HG03342 (cell line): Measurements from ENCODE around the gene TMEM236.

Source experiments
- ATAC-seq: cut with Tn5 transposase; IDR thresholded peaks from one replicate; pipeline ENCODE4 v1.9.1; 2021; ENCODE audit warnings: mild to moderate bottlenecking, moderate library complexity; ENCODE audit not compliant: unreplicated experiment

The TMEM236 gene

DNA sequence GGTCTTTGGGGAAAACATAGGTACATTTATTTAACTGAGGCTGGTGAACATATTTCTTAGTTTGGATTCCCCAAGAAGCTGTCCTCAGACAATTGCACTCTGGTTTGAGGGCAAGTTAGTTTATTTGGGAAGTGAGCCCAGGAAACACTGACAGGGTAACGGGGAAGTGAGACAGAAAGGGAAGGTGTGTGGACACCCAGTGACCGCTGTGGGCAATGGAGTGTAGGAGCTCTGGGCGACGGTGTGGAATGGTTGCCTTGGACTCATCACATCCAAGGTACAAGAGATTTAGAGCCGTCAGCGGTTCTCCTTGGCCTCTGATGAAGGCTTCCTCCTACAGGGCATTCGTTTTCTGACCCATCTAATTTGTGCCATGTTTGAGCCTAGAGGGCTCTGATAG lies 64.2 kb downstream of the TMEM236 start:
- ATAC-seq: no peak

DNA sequence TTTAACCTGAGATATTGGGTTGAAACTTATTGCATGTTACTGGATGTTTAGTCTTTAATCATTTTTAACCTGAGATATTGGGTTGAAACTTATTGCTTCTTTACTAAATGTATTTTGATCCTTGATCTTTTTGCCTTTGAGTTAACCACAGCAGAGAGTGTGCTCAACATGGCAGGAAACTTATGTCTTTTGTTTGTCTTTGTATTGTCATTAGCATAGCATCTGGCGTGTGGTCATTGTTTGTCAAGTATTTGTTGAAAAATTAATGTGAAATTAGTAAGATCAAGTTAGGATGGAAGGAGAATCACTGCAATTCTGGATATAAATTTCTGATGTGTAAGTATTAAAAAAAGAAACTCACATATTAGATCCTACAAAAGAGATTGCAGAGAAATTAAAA lies 65.3 kb downstream of the TMEM236 start:
- ATAC-seq: no peak

DNA sequence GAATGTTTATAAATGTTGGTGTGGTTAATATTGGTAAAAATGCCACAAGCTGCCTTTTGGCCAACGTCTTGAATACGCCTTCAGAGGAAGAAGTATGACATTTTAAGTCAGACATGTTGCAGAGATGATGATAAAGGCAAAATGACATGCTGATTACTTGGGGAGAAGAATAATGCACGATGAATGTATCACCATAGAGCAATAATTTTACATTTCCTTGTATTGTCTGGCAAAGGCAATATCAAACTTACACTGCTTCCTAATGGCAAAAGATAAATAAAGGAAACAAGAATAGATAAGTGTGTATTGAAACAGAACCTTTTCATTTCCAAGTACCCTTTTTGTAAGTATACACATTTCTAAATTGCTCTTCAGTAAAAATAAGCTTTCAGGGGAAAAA lies 65.8 kb downstream of the TMEM236 start:
- ATAC-seq: no peak

DNA sequence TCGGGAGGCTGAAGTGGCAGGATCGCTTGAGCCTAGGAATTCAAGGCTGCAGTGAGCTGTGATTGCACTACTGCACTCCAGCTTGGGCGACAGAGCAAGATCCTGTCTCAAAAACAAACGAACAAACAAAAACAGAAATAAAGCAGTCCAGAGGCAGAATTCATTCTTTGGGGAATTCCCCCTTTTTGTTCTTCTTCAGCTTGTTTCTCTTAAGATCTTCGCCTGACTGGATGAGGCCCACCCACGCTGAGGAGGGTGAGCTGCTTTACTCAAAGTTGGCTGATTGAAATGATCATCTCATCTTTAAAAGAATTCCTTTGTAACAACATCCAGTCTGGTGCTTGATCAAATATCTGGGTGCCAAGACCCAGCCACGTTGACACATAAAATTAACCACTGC lies 67.8 kb downstream of the TMEM236 start:
- ATAC-seq: no peak

DNA sequence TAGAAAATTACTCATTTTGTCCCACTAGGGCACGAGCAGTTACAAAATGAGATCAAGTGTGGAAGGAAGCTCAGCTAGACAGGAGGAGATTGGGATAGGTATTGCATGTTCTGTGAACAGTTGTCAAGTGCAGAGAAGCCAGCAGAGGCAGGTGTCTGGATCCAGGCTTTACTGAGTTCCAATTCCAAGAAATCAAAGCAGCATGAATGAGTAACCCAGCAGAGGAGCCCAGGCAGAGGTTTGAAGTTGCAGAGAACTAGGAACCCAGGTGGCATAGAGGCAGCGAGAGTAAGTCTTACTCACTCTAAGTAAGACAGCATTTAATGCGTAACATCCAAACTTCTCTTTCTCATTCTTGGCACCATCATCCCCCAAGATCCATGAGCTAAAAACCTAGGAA lies 68.9 kb downstream of the TMEM236 start:
- ATAC-seq: no peak

DNA sequence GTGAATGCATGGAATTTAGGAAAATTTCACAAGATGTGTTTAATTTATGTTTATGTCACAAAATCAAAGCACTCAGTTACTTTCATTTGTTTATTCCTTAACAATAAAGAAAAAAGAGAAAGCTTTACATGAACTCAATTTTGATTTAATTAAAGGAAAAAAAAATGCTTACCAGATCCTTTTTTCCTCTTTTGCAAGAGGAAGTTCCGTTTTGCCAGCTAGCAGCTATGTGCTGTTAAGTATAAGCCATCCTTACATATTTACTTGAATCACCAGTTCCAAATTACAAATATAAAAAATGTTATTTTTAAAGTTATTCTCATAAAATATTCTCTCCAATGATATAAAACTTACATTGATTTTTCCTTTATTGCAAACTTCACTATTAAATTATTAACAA lies 69.9 kb downstream of the TMEM236 start:
- no peak for ATAC-seq

DNA sequence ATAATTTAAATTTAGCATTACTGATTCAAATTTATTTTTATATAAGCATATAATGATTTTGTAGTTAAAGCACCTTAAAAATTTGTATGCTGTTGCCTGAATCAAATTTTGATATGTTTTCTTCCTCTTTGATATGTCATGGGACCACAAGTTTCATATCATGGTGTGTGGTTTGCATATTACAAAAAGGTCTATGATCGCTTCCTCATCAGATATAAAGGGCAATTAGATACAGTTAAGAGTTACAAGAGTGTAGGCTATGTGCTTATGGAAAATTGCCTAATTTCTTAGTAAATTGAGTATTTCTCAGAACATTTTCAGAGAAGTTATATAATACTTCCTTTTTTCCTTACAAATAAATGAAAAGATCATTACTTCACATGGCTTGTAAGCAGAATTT lies 79.3 kb downstream of the TMEM236 start:
- ATAC-seq: no peak

DNA sequence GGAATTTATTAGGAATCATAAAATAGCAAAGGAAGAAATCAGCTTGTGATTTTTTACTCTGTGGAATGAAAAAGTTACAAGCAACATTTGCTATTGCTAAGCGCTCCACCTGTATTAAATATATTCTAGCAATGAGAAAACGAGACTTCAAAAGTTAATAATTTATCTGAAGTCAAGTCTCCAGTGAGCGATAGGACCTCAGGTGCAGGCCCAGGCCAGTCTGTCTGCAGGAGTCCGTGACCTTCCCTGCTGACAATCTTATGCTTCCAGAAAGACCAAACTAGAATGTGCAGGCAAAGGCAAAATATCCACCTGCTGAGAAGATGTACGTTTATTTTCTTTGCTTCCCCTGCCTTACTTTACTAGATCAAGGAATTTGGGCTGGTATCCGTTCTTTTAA lies 79.9 kb downstream of the TMEM236 start:
- ATAC-seq: no peak

DNA sequence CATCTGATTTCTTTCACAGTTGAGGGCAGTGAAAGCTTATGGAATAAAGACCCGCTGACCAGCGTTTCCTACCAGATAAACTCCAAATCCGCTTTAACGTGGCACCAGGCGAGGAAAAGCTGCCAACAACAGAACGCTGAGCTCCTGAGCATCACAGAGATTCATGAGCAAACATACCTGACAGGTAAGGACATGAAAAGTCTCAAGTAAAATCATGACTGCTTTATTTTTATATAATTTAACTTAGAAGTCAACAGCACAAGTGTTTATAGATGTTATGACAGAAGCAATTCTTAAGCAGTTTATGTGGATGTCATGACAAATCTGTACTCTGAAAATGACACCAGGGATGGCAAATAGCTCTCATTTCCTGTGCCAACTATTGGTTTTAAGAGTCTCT lies 81.7 kb downstream of the TMEM236 start:
- no peak for ATAC-seq

DNA sequence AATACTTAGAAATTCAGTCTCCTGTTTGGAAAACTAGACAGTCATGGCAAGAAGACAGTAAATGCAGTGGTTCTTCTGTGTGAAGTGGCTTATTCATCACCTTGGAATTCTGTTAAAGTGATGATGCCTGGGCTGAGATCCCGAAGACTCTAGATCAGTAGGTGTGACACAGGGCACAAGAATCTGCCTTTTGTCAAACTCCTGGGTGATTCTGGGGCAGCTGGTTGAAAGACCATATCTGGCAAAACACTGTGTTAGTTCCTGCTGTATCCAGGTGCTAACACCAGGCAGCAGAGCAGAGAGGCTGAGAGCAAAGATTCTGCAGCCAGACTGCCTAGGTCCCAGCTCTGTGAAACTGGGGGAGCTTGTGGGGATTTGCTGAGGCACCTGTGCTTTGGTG lies 83.7 kb downstream of the TMEM236 start:
- ATAC-seq: no peak

DNA sequence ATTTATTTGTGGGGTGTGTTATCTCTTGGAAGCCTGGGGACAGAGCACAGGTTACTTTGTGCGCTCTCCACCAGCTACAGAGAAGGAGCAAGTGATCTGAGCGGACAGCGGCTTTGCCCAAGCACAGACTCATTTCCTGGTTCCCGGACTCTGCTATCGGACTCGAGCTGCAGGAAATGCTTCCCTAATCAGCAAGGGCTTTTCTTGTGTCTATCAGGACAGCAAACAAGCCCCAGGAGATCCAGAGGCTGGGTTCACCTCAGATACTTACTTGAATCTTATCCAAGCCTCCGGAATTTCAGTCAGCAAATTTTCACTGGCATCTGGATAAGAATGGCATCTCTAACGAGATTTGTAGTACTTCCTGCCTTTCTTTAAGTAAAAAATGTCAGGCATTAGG lies 84.9 kb downstream of the TMEM236 start:
- ATAC-seq: no peak

DNA sequence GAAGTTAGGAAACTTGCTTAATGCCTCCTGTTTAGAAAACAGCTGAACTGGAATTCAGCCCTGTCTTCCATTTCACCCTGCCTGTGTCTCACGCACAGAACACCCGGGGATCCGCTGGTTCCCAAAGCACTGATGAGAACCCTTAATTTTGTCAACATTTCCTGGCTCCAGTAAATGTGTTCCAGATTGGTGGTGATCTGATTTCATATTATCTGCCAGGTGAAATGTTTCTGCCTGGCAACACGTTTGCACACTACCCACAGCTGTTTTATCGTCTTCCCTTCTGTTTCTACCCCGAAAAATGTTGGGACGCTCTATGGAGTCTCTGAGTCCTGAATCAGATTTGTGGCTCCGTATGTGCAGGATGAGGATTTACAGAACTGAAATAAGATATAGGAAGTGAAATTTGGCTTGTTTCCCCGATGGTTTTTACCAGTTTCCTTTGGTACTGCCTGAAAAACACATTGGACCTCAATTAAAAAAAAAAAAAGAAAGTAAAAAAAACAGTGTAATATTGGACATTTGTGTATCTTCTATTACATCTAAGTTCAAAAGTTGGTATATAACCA lies 86.2 kb downstream of the TMEM236 start:
- no peak for ATAC-seq

DNA sequence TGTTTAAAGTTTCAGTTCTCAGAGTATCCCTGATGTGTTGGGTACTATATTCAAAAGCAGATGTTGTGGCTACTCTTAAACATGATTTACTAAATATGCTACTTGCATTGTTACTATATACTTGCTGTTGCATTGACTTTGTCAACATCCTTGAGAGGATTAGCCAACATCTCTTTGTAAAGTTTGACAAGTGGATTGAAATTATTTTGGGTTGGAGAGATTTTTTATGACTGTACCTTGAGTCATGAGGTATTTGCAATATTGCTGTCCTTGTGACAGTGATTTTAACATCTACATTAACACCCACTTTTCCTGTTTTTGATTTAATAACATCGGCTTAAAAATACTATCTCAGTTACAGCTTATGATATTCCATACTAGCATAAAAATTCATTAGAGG lies 89.0 kb downstream of the TMEM236 start:
- ATAC-seq: no peak

DNA sequence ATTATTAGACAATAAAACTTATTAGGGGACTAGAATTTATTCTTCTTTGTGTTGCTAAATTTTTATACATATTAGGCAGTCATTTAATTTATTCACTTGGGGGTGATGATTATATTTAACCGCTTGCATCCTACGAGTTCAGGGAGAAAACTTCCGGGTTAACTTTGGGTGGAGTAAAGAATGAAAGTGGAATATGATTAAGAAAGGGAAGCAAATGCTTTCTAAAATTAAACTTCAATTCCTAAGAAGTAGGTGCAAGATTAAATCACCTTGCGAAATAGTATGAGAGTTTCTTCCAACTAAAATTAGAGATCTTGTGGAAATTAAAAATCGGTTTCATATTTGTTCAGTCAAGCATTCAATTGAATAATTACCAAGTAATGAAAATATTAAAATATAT lies 90.6 kb downstream of the TMEM236 start:
- ATAC-seq: no peak

DNA sequence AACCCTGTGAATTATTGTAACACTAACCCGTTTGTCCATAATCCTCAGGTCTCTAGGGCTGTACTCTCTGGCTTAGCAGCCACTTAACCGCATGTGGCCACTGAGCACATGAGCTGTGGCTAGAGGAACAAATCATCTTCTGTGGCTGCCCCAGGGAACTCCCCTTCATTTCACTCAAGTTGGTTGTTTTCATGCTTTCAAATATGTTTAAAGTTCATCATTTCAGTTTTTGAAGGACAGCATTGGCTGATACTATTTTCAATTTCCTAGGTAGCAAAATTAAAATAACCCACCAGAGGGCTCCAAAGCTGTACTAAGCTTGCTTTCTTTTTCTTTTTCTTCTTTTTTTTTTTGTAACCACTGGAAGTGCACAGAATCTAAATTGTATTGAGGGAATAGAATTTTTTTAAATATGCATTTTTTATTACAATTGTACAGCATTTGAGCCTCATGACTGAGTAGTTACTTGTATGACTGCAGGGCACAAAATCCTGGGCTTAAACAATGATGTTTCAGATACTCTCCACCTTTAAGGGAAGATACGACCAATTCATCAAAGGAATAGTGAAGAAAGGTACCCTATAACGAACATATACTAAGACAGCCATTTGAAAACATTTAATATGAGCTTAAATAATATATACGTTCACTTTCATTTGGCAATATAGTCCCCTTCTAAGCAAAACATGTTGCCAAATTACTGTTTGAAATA lies 95.7 kb downstream of the TMEM236 start:
- no peak for ATAC-seq

DNA sequence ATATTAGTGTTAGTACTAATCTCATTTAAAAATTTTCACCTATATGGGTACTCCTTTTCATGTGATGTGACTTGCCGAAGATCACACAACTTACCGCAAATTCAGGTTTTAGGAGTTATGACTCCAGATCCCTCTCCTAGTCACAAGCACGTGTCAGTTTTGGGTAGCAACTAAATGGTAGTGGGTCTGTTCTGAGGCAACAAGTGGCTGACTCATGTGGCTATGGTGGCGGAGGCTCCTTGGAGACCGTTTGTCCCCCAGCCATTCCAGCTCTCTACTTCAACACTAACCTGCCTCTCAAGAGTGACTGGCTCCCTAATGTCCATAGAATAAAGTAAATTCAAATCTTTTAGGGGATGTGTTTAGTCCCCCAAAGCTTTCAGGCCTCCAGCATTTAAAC lies 96.6 kb downstream of the TMEM236 start:
- no peak for ATAC-seq
